K562 (cell line): ENCODE measurements around the gene SERPINH1. TPM values are rescaled to one million over a fixed set of nuclear protein-coding genes. Genes with fewer than 3 reads are reported as not detected.

Experiments
- NBN ChIP-seq: fragments of 450-650 bp; IDR thresholded peaks from 2 replicates; pipeline ENCODE4 v1.6.1; 2016; ENCODE audit warnings: low read depth, mild to moderate bottlenecking
- PRPF4 ChIP-seq: fragments of 200-400 bp; formaldehyde crosslinking; IDR thresholded peaks from one replicate; pipeline ENCODE4 v1.6.1; 2017; ENCODE audit warnings: low read length, low read depth, mild to moderate bottlenecking; ENCODE audit not compliant: insufficient read depth, poor library complexity, severe bottlenecking
- SMC3 ChIP-seq: conservative IDR thresholded peaks from 2 replicates; pipeline ENCODE4 v1.6.1; 2011; ENCODE audit warnings: low read depth, low read length, improper control_type of control experiment; ENCODE audit not compliant: insufficient read depth
- SOX6 ChIP-seq: fragments of 450-650 bp; IDR thresholded peaks from 2 replicates; pipeline ENCODE4 v1.6.1; 2014; ENCODE audit warnings: mild to moderate bottlenecking
- SPI1 ChIP-seq: IDR thresholded peaks from 2 replicates; pipeline ENCODE4 v1.6.1; 2011; ENCODE audit warnings: low read depth, low read length, control low read depth, borderline replicate concordance
- ZFX ChIP-seq: sonication (generic); formaldehyde crosslinking; IDR thresholded peaks from 2 replicates; pipeline ENCODE4 v1.8.0; 2022; ENCODE audit warnings: mild to moderate bottlenecking, missing genetic modification reagents, moderate library complexity
- ZNF12 ChIP-seq: sonication (generic); formaldehyde crosslinking; IDR thresholded peaks from 2 replicates; pipeline ENCODE4 v1.4.0; 2020; ENCODE audit warnings: mild to moderate bottlenecking, missing genetic modification reagents
- ZNF121 ChIP-seq: sonication (generic); formaldehyde crosslinking; conservative IDR thresholded peaks from 2 replicates; pipeline ENCODE4 v1.8.0; 2022; ENCODE audit warnings: missing genetic modification reagents
- ZNF282 ChIP-seq: sonication (generic); formaldehyde crosslinking; IDR thresholded peaks from 2 replicates; pipeline ENCODE4 v1.8.1; 2023; ENCODE audit warnings: missing genetic modification reagents
- ZNF384 ChIP-seq: IDR thresholded peaks from 2 replicates; pipeline ENCODE4 v1.6.1; 2012; ENCODE audit warnings: low read depth, low read length, improper control_type of control experiment
- polyA plus RNA-seq, 8 experiments: library from polyadenylated mRNA; depleted of rRNA in 4 of 8; stranded (reverse) in 5 of 8; unstranded in 3 of 8; fragments of >200 nt; fragmentation: Nextera tagmentation in 2 of 8; fragmentation: Illumina TruSeq in 1 of 8; extraction: Ambion mirVana in 2 of 8; extraction: Trizol in 1 of 8; gene quantifications; 2 replicates each; pipeline versions ENCODE4 v1.2.1 to v1.2.3, GENCODE V29; 2011 to 2014; ENCODE audit warnings: inconsistent platforms in 1 of 8, missing spikeins in 1 of 8
- total RNA-seq, 7 experiments: library from RNA; depleted of rRNA in 6 of 7; stranded (reverse); fragments of >200 nt in 6 of 7; fragmentation: Illumina TruSeq in 2 of 7; extraction: Trizol in 2 of 7; gene quantifications; 2 replicates each; pipeline versions ENCODE4 v1.2.1 to v1.2.3, GENCODE V29; 2011 to 2021; ENCODE audit warnings: low replicate concordance in 1 of 7
- TF ChIP-seq, protein P1 (sequence below): fragments of 450-650 bp; IDR thresholded peaks from 2 replicates; pipeline ENCODE4 v1.7.1; 2018; ENCODE audit warnings: mild to moderate bottlenecking, low read depth; ENCODE audit not compliant: partially characterized antibody
- TF ChIP-seq, protein P2 (sequence below), 2 experiments: IDR thresholded peaks; 2 replicates each; pipeline ENCODE4 v1.6.1; 2012; ENCODE audit warnings: improper control_type of control experiment in 2 of 2, low read depth in 2 of 2, low read length in 2 of 2, borderline replicate concordance in 1 of 2
- TF ChIP-seq, protein P3 (sequence below): fragments of 200-800 bp; sonication (Bioruptor generic); IDR thresholded peaks from 2 replicates; pipeline ENCODE4 v1.6.1; 2017; ENCODE audit warnings: missing genetic modification characterization, missing compliant biosample characterization
- TF ChIP-seq, protein P4 (sequence below): fragments of 250-450 bp; sonication (Bioruptor Pico); IDR thresholded peaks from 2 replicates; pipeline ENCODE4 v1.5.0; 2022; ENCODE audit warnings: mild to moderate bottlenecking
- TF ChIP-seq, protein P5 (sequence below): sonication (generic); formaldehyde crosslinking; IDR thresholded peaks from 2 replicates; pipeline ENCODE4 v1.9.0; 2022; ENCODE audit warnings: mild to moderate bottlenecking, missing genetic modification reagents
- TF ChIP-seq, protein P6 (sequence below): fragments of 250-450 bp; sonication (Bioruptor Pico); IDR thresholded peaks from 2 replicates; pipeline ENCODE4 v1.4.0; 2020

The SERPINH1 gene
- total and polyA plus RNA-seq, 9 of the 15 experiments (the other 6 are each of a cell fraction or from before 2014, with no cell fraction given): 2.8 to 106 (median 67.9) TPM

DNA sequence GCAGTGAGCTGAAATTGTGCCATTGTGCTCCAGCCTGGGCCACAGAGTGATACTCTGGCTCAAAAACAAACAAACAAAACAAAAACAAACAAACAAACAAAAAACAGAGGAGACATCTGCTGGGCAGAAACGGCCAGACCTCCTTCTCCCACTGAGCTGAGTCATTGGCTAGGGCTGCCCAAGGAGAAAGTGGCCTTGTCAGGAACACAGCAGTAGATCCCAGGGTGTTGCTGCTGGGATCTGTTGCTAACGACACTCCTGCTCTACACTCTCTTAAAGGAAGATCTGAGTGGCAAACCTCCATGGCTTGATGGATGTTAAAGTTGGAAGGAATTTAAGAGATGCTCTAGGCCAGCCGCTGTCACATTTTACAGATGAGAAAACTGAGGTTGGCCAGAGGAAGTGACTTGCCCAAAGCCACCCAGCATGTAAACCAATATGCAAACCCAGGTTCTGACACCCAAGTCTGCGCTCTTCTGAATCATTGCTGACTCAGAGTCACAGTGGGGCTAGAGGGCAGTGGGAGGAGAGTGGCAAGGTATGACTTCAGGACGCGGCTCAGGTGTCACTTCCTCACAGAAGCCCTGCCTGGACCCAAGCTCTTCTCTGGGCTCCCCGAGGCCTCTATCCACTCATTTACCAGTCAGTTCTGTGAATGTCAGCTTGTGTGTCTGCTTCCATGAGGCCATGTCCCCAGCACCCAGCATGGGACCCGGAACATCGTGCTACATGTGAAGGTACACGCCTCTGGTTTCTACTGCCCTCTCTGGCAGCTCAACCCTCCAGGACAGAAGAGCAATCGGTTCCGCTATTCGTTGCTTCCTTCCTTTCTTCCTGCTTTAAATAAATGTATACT is 25.0 kb upstream of the SERPINH1 start (continued):
- 0 out of 2 replicates have a peak, but pooled peaks have one; percentile 15 for TF ChIP-seq SOX6
- TF ChIP-seq, protein P1, sequence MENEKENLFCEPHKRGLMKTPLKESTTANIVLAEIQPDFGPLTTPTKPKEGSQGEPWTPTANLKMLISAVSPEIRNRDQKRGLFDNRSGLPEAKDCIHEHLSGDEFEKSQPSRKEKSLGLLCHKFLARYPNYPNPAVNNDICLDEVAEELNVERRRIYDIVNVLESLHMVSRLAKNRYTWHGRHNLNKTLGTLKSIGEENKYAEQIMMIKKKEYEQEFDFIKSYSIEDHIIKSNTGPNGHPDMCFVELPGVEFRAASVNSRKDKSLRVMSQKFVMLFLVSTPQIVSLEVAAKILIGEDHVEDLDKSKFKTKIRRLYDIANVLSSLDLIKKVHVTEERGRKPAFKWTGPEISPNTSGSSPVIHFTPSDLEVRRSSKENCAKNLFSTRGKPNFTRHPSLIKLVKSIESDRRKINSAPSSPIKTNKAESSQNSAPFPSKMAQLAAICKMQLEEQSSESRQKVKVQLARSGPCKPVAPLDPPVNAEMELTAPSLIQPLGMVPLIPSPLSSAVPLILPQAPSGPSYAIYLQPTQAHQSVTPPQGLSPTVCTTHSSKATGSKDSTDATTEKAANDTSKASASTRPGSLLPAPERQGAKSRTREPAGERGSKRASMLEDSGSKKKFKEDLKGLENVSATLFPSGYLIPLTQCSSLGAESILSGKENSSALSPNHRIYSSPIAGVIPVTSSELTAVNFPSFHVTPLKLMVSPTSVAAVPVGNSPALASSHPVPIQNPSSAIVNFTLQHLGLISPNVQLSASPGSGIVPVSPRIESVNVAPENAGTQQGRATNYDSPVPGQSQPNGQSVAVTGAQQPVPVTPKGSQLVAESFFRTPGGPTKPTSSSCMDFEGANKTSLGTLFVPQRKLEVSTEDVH: no peak
- TF ChIP-seq ZNF282 (CRISPR knock-in tag): no peak
- TF ChIP-seq ZNF12 (CRISPR knock-in tag): no peak
- TF ChIP-seq, protein P2, sequence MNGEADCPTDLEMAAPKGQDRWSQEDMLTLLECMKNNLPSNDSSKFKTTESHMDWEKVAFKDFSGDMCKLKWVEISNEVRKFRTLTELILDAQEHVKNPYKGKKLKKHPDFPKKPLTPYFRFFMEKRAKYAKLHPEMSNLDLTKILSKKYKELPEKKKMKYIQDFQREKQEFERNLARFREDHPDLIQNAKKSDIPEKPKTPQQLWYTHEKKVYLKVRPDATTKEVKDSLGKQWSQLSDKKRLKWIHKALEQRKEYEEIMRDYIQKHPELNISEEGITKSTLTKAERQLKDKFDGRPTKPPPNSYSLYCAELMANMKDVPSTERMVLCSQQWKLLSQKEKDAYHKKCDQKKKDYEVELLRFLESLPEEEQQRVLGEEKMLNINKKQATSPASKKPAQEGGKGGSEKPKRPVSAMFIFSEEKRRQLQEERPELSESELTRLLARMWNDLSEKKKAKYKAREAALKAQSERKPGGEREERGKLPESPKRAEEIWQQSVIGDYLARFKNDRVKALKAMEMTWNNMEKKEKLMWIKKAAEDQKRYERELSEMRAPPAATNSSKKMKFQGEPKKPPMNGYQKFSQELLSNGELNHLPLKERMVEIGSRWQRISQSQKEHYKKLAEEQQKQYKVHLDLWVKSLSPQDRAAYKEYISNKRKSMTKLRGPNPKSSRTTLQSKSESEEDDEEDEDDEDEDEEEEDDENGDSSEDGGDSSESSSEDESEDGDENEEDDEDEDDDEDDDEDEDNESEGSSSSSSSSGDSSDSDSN (IDR thresholded peaks at IDR 0.05; ENCODE audit: borderline replicate concordance in 1 of 2, low read depth in 2 of 2, low read length in 2 of 2): no peak
- no peak for TF ChIP-seq NBN
- peak; percentile 74 for TF ChIP-seq SPI1
- TF ChIP-seq, protein P3, sequence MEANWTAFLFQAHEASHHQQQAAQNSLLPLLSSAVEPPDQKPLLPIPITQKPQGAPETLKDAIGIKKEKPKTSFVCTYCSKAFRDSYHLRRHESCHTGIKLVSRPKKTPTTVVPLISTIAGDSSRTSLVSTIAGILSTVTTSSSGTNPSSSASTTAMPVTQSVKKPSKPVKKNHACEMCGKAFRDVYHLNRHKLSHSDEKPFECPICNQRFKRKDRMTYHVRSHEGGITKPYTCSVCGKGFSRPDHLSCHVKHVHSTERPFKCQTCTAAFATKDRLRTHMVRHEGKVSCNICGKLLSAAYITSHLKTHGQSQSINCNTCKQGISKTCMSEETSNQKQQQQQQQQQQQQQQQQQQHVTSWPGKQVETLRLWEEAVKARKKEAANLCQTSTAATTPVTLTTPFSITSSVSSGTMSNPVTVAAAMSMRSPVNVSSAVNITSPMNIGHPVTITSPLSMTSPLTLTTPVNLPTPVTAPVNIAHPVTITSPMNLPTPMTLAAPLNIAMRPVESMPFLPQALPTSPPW (CRISPR knock-in tag): peak; percentile 29; the same call in 1 of the 2 replicates
- TF ChIP-seq, protein P4, sequence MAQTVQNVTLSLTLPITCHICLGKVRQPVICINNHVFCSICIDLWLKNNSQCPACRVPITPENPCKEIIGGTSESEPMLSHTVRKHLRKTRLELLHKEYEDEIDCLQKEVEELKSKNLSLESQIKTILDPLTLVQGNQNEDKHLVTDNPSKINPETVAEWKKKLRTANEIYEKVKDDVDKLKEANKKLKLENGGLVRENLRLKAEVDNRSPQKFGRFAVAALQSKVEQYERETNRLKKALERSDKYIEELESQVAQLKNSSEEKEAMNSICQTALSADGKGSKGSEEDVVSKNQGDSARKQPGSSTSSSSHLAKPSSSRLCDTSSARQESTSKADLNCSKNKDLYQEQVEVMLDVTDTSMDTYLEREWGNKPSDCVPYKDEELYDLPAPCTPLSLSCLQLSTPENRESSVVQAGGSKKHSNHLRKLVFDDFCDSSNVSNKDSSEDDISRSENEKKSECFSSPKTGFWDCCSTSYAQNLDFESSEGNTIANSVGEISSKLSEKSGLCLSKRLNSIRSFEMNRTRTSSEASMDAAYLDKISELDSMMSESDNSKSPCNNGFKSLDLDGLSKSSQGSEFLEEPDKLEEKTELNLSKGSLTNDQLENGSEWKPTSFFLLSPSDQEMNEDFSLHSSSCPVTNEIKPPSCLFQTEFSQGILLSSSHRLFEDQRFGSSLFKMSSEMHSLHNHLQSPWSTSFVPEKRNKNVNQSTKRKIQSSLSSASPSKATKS (CRISPR knock-in tag): no peak
- TF ChIP-seq, protein P5, sequence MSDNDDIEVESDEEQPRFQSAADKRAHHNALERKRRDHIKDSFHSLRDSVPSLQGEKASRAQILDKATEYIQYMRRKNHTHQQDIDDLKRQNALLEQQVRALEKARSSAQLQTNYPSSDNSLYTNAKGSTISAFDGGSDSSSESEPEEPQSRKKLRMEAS (CRISPR knock-in tag): peak; percentile 99
- TF ChIP-seq, protein P6, sequence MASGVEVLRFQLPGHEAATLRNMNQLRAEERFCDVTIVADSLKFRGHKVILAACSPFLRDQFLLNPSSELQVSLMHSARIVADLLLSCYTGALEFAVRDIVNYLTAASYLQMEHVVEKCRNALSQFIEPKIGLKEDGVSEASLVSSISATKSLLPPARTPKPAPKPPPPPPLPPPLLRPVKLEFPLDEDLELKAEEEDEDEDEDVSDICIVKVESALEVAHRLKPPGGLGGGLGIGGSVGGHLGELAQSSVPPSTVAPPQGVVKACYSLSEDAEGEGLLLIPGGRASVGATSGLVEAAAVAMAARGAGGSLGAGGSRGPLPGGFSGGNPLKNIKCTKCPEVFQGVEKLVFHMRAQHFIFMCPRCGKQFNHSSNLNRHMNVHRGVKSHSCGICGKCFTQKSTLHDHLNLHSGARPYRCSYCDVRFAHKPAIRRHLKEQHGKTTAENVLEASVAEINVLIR (CRISPR knock-in tag): no peak
- no peak for TF ChIP-seq SMC3
- TF ChIP-seq PRPF4: no peak
- no peak for TF ChIP-seq ZNF384
- TF ChIP-seq ZFX (CRISPR knock-in tag): no peak
- TF ChIP-seq ZNF121 (CRISPR knock-in tag): no peak
